SIG-M5 treated with dmso at 0.1 percent for 504 hours (cell line): ENCODE measurements around the gene C17orf100.

Experiments
- DNase-seq: peaks from one replicate; lab custom pipeline; 2025; ENCODE audit not compliant: unreplicated experiment; lab: John Stamatoyannopoulos, UW

C17orf100 gene

GRCh38 chr17:6651354-6651918 lies at the start of gene C17orf100, which contains the start of gene MED31:
Gene C17orf100 (plus strand): TSS chr17:6651762. CDS start chr17:6651914, 152 bp downstream.
Gene MED31 (minus strand): TSS chr17:6651605. CDS start chr17:6651528, 77 bp downstream.
- peak; percentile 95 for DNase-seq

GRCh38 chr17:6602141-6602540 lies 49.4 kb upstream of the C17orf100 start:
- no peak for DNase-seq

- no peak for DNase-seq
These were observed 47.7 kb upstream of the C17orf100 start for GRCh38 chr17:6603744-6604325.

DNA sequence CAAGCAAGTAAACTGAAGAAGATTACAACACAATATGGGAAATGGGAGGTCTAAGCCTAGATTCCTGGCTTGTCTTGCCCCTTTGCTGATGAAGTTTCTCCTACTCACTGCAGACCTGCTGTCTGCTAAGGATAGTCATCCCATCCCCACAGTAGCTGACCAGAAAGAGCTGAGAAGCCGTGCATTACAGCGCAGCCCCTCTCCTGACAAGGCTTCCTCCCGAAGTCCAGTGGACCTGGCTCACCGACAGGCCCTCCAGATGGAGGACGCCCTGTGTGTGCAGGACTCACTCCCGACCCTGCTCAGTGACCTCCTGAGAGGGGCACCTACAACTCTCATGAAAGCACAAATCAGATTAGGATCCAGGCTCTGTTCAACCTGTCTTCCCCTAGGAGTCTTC lies 46.4 kb upstream of the C17orf100 start:
- DNase-seq, result no peak

GRCh38 chr17:6608321-6608720 lies 43.2 kb upstream of the C17orf100 start:
- no peak for DNase-seq

- DNase-seq, result no peak
These were observed 41.6 kb upstream of the C17orf100 start for GRCh38 chr17:6610011-6610410.

- DNase-seq, result no peak
These were observed 40.3 kb upstream of the C17orf100 start for GRCh38 chr17:6611231-6611630.

DNA sequence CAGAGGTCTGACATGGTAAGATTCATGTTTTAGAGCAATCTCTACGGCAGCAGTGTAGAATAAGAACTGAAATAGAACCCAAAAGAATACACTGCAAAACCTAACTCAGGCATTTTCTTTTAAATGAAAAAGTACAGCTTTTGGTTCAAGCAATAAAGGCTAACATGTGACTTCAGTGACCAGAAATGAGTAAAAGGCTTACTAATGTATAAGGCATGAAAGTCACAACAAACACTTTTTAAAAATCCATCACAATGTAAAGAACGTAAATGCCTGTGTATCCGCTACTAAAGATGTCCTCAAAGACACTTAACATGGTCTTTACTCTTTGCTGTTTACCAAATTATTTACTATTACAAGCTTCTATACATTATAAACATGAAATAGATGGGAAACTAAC lies 27.6 kb upstream of the C17orf100 start:
- no peak for DNase-seq

GRCh38 chr17:6626616-6627015 lies 24.9 kb upstream of the C17orf100 start:
- no peak for DNase-seq

- DNase-seq, result no peak
These were observed 24.5 kb upstream of the C17orf100 start for GRCh38 chr17:6627019-6627418.

DNA sequence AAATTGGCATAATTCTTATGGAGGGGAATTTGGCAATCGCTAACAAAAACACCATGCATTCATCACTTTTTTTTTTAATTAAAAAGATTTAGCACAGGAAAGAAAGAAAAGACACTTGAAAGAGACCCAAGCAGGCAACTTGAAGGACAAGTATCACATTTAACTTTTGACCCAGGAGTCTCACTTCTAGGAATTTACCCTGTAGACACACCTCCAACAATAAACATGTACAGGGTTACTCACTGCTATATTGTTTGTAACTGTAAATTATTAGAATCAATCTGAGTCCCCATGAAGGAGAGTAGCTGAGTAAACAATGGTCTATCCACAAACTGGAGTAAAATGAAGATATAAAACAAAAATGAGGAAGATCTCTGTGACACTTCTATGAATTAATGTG lies 21.2 kb upstream of the C17orf100 start:
- no peak for DNase-seq

DNA sequence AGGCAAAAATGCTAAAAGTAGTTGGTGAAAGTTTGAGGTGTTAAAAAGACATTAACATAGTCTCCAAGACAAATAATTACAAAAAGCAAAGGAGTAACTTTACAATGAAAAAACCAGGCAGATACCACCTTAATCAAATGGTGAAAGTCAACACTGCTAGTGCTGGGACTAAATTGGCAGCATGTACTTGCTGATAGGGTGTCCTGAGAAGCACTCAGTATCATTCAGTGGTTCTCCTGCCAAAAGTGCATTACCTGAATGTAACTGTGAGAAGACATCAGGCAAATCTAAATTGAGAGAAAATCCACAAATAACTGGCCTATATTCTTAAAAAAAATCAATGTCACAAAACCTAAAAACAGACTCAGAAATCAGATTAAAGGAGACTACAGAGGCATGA lies 19.0 kb upstream of the C17orf100 start:
- no peak for DNase-seq

GRCh38 chr17:6633263-6633662 lies 18.3 kb upstream of the C17orf100 start:
- DNase-seq, result no peak

GRCh38 chr17:6636105-6636504 lies 15.5 kb upstream of the C17orf100 start:
- no peak for DNase-seq

DNA sequence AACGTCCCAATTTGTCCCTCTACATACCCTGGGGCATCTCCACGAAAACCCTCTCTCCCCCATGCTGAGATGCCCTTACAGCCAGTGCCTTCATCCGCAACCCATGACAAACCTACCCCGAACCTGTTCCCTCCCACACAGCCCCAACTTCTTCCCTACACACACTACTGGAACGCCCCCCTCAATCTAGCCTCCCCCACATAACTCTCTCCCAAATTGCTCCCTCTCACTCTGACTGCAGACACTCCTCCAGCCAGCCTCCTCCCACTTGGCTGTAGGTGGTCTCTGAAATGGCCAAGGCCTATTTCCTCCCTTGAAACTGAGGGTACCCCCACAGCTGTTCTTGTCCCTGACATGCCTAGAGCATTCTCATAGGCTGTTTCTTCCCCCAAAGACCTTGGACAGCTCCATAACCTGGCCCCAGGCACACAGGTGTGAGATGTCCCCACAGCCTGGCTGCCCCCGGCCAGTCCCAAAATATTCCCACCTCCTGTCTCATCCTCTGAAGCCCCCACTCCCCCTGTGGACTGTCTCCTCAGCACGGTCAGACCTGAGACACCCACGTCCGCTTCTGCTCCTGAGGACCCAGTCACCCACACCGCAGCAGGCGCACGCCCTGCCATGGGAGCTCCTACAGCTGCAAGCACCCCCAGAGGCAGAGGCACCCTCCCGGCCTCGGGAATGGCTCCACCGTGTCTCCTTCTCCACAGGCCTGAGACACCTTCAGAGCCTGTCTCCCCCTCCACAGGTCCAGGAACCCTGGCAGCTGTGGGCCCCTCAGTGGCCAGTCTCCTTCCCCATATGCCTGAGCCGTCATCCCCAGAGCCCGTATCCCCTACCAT lies 14.7 kb upstream of the C17orf100 start:
- no peak for DNase-seq

DNA sequence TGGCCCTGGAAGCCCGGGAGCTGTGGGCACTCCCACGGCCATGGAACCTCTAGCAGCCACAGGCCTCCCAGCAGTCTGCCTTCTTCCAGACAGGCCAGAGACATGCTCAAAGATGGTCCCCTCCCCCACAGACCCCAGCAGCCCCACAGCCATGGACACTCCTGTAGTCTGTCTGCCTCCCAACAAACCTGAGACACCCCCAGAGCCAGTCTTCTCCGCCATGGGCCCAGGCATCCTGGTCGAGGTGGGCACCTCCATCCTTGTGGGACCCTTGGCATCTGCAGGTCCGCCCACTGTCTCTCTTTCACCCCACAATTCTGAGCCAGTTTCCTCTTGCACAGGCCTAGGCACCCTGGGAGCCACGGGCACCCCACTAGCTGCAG lies 14.1 kb upstream of the C17orf100 start:
- DNase-seq, result no peak

GRCh38 chr17:6638046-6638908 lies 13.3 kb upstream of the C17orf100 start:
- no peak for DNase-seq

DNA sequence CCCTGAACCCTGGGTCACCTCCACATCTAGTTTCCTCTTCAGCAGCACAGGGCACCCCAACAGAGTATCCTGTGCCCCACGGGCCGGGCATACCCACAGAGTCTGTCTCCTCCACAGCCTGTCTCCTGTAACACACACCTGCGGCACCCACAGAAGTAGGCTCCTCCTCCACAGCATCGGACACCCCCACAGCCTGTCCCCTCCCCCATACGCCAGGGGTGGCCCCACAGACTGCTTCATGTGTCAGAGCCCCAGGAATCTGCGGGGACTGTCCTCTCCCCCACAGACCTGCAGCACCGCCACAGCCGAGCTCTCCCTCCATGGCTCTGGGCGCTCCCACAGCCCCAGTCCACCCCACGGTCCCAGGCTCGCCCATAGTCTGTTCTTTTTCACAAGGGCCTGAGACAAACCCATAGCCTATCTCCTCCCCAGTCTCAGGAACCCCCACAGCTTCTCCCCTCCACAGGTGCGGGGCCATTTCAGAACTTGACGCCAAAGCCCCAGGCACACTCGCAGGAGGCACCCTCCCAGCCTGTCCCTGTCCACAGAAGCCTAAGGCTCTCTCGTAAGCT lies 12.5 kb upstream of the C17orf100 start:
- no peak for DNase-seq

DNA sequence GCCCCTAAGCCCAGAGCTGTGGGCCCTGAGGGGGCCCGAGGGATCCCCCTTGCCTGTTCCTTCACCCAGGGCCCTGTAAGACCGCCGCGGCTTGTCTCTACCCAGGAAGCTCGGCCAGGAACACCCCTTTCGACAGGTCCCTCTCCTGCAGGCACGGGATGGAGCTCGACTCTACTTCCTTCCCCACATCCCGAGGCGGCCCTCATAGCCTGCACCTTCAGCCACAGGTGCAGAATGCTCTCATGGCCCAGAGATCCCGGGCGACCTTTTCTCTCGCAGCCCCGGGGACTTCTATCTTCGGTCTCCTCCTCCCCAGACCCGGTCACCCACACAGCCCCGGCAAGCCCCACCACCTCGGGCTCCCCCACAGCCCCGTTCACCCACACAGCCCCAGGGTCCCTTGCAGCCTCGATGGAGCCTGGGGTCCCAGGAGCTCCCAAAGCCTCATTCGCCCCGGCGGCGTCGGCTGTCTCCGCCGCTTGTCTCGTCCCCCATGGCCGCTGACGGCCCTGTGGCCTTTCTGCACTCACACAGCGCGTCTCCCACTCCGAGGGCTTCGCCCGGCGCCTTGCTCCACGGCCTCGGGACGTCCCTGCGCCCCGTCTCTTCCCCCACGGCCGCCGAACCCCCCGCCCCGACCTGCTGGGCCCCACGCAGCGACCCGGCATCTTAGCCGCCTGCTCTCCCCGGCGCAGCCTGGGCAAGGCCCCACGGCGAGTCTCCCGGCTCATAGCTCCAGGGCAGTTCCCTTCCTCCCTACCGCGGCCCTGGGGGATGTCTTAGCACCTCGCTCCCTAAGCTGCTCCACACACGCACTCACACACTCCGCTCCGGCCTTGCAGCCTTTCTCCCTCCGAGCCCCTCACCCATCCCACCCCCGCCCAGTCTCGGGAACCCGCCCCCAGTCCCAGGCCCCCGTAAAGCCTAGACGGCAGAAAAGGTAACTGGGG lies 11.7 kb upstream of the C17orf100 start:
- peak; percentile 53 for DNase-seq
